Measurements from ENCODE around the gene TRIM69. TPM values are rescaled to one million over a fixed set of nuclear protein-coding genes. Genes with fewer than 3 reads are reported as not detected.
A peak's percentile ranks its signal among the peaks of the same experiment; 100 is the strongest.
"Not testable (repeated sequence)": the region's sequence is repeated elsewhere in the genome, so short reads cannot be mapped to it uniquely, and the experiment has no call there.

Gene TRIM69
- total and polyA plus RNA-seq, 7 experiments from 2014 or later, result 12.4 to 65.0 (median 23.1) TPM

GRCh38 chr15:44738340-44738984 lies 2.1 kb downstream of the TRIM69 start:
- ChIA-PET POLR2A (interaction anchor here (0.7 to 39.4 kb wide), 12 partner anchors 19 to 155 kb away, joined by 3 to 3822 read pairs (median 4); partner anchors contain the start of genes B2M, PATL2 and SPG11), CTCF (interaction anchor here (0.6 to 6.4 kb wide), 17 partner anchors 11 to 160 kb away, joined by 3 to 171 read pairs (median 5); partner anchors contain the start of genes B2M, PATL2 and SPG11)
- Mint-ChIP-seq H3K27me3 (peaks cover 0 to 2% (median 0%) of the 10 kb centered on the region in 5 donors), H3K9me3 (peaks cover 0 to 6% (median 0%) of the 10 kb centered on the region in 11 donors), H3K4me1 (peaks cover 24 to 62% (median 56%) of the 10 kb centered on the region in 7 donors), H3K4me3 (peak overlapping the region in 7 of 10 donors; percentile 49 to 67 (median 53)), H3K27ac (peak overlapping the region; percentile 23 to 95 (median 86)), H3K36me3 (peaks cover 0 to 16% (median 0%) of the 10 kb centered on the region in 5 donors)
- H3K9me3 ChIP-seq (ENCODE audit: control insufficient read depth in 2 of 3, low read length in 3 of 3), result no peaks in the 10 kb centered on the region
- peak; percentile 68 for ATAC-seq
- intact Hi-C loops (cut with micrococcal nuclease), result loop anchor here (1.0 to 5.0 kb wide), 8 partner anchors 9 to 201 kb away; partner anchors contain the start of genes B2M (in 1 of the 2), EIF3J (in 1 of the 2), PATL2 (in 1 of the 2) and SPG11 (in 1 of the 2)
- peak in 6 of 9 donors; percentile 40 to 67 (median 60) for DNase-seq
- peak overlapping the region; percentile 54 for H3K27ac ChIP-seq (ENCODE audit: low read depth, low read length)
- no peaks in the 10 kb centered on the region for H3K36me3 ChIP-seq (ENCODE audit: control insufficient read depth in 2 of 3, insufficient read depth in 3 of 3, low read length in 3 of 3)
- no peaks in the 10 kb centered on the region for H3K27me3 ChIP-seq (ENCODE audit: control insufficient read depth in 2 of 2, insufficient read depth in 2 of 2, low read length in 2 of 2)
- H3K4me1 ChIP-seq (ENCODE audit: control insufficient read depth in 2 of 2, insufficient read depth in 2 of 2, low read length in 2 of 2), result peaks cover 42 to 56% of the 10 kb centered on the region in 2 donors
- H3K4me3 ChIP-seq (ENCODE audit: low read length), result no peak overlapping the region

- intact Hi-C loops (cut with micrococcal nuclease), result loop anchor here in 1 of 2 donors (2.0 to 5.0 kb wide), 2 partner anchors 155 to 202 kb away; partner anchors contain the start of gene EIF3J
- DNase-seq, result peak in 4 of 9 donors; percentile 14 to 35 (median 26)
- H3K4me1 Mint-ChIP-seq, result peaks cover 20 to 56% (median 51%) of the 10 kb centered on the region in 7 donors
- H3K4me1 ChIP-seq (ENCODE audit: control insufficient read depth in 2 of 2, insufficient read depth in 2 of 2, low read length in 2 of 2), result peaks cover 40 to 47% of the 10 kb centered on the region in 2 donors
- peaks cover 0 to 15% (median 0%) of the 10 kb centered on the region in 5 donors for H3K36me3 Mint-ChIP-seq
- not testable (repeated sequence) for H3K27ac ChIP-seq (ENCODE audit: low read depth, low read length); H3K27me3 ChIP-seq (ENCODE audit: control insufficient read depth in 2 of 2, insufficient read depth in 2 of 2, low read length in 2 of 2); H3K9me3 ChIP-seq (ENCODE audit: control insufficient read depth in 2 of 3, low read length in 3 of 3); ATAC-seq; H3K27me3 Mint-ChIP-seq; H3K9me3 Mint-ChIP-seq; H3K36me3 ChIP-seq (ENCODE audit: control insufficient read depth in 2 of 3, insufficient read depth in 3 of 3, low read length in 3 of 3); H3K4me3 ChIP-seq (ENCODE audit: low read length)
- ChIA-PET CTCF (interaction anchor here (0.6 to 6.4 kb wide), 15 partner anchors 12 to 161 kb away, joined by 3 to 171 read pairs (median 6); partner anchors contain the start of genes B2M, PATL2 and SPG11), POLR2A (interaction anchor here (0.8 to 39.4 kb wide), 8 partner anchors 18 to 155 kb away, joined by 3 to 3822 read pairs (median 4); partner anchors contain the start of genes B2M, PATL2 and SPG11)
- peak overlapping the region in 7 of 9 donors; percentile 77 to 95 (median 88) for H3K27ac Mint-ChIP-seq
- H3K4me3 Mint-ChIP-seq, result peak overlapping the region in 8 of 10 donors; percentile 20 to 65 (median 56)
Observed at GRCh38 chr15:44739222-44739847, 3.0 kb downstream of the TRIM69 start.

- H3K9me3 ChIP-seq (ENCODE audit: control insufficient read depth in 2 of 3, low read length in 3 of 3); DNase-seq; H3K27ac Mint-ChIP-seq; H3K4me3 Mint-ChIP-seq; intact Hi-C loops (cut with micrococcal nuclease); H3K4me3 ChIP-seq (ENCODE audit: low read length); H3K27me3 ChIP-seq (ENCODE audit: control insufficient read depth in 2 of 2, insufficient read depth in 2 of 2, low read length in 2 of 2); H3K36me3 ChIP-seq (ENCODE audit: control insufficient read depth in 2 of 3, insufficient read depth in 3 of 3, low read length in 3 of 3); CTCF ChIA-PET; H3K27ac ChIP-seq (ENCODE audit: low read depth, low read length); H3K27me3 Mint-ChIP-seq; H3K4me1 ChIP-seq (ENCODE audit: control insufficient read depth in 2 of 2, insufficient read depth in 2 of 2, low read length in 2 of 2); ATAC-seq: not testable (repeated sequence)
- POLR2A ChIA-PET, result interaction anchor here (0.6 kb wide), 1 partner anchor 32 kb away, joined by 3 read pairs; the partner anchor contains the start of gene B2M
- Mint-ChIP-seq H3K36me3 (peaks cover 0 to 22% (median 4%) of the 10 kb centered on the region in 5 donors), H3K9me3 (peaks cover 0 to 15% (median 9%) of the 10 kb centered on the region in 11 donors), H3K4me1 (peaks cover under 1 to 19% (median 15%) of the 10 kb centered on the region in 7 donors)
Observed at GRCh38 chr15:44743454-44743853, 7.1 kb downstream of the TRIM69 start.

GRCh38 chr15:44753345-44753744 lies 17.0 kb downstream of the TRIM69 start:
- POLR2A ChIA-PET, result interaction anchor here (0.6 to 1.8 kb wide), 5 partner anchors 40 to 179 kb away, joined by 3 to 6 read pairs (median 3); partner anchors contain the start of genes B2M, PATL2 and SPG11

GRCh38 chr15:44763187-44763586 lies 26.9 kb downstream of the TRIM69 start:
- Histone ChIP-seq H3K4me3 (ENCODE audit: low read length) (no peak overlapping the region), H3K4me1 (ENCODE audit: control insufficient read depth in 2 of 2, insufficient read depth in 2 of 2, low read length in 2 of 2) (no peaks in the 10 kb centered on the region), H3K27ac (ENCODE audit: low read depth, low read length) (no peak overlapping the region), H3K36me3 (ENCODE audit: control insufficient read depth in 2 of 3, insufficient read depth in 3 of 3, low read length in 3 of 3) (no peaks in the 10 kb centered on the region), H3K27me3 (ENCODE audit: control insufficient read depth in 2 of 2, insufficient read depth in 2 of 2, low read length in 2 of 2) (no peaks in the 10 kb centered on the region), H3K9me3 (ENCODE audit: control insufficient read depth in 2 of 3, low read length in 3 of 3) (no peaks in the 10 kb centered on the region)
- Mint-ChIP-seq H3K9me3 (no peaks in the 10 kb centered on the region), H3K4me1 (no peaks in the 10 kb centered on the region), H3K4me3 (no peak overlapping the region), H3K36me3 (peaks cover 0 to 32% (median 0%) of the 10 kb centered on the region in 5 donors), H3K27ac (no peak overlapping the region), H3K27me3 (peaks cover 0 to 2% (median 0%) of the 10 kb centered on the region in 5 donors)
- intact Hi-C loops (cut with micrococcal nuclease), result no loop called here
- ChIA-PET POLR2A (no interaction called here), CTCF (no interaction called here)
- DNase-seq (no peak), ATAC-seq (no peak)

More at GRCh38 chr15:44753345-44753744, 17.0 kb downstream of the TRIM69 start:
- Histone ChIP-seq H3K4me1 (ENCODE audit: control insufficient read depth in 2 of 2, insufficient read depth in 2 of 2, low read length in 2 of 2) (no peaks in the 10 kb centered on the region), H3K9me3 (ENCODE audit: control insufficient read depth in 2 of 3, low read length in 3 of 3) (no peaks in the 10 kb centered on the region), H3K27ac (ENCODE audit: low read depth, low read length) (no peak overlapping the region), H3K4me3 (ENCODE audit: low read length) (no peak overlapping the region), H3K27me3 (ENCODE audit: control insufficient read depth in 2 of 2, insufficient read depth in 2 of 2, low read length in 2 of 2) (no peaks in the 10 kb centered on the region), H3K36me3 (ENCODE audit: control insufficient read depth in 2 of 3, insufficient read depth in 3 of 3, low read length in 3 of 3) (no peaks in the 10 kb centered on the region)
- Mint-ChIP-seq H3K9me3 (peaks cover 0 to 47% (median 13%) of the 10 kb centered on the region in 11 donors), H3K4me3 (no peak overlapping the region), H3K36me3 (peaks cover 7 to 57% (median 24%) of the 10 kb centered on the region in 5 donors), H3K27me3 (no peaks in the 10 kb centered on the region), H3K4me1 (peaks cover 0 to 4% (median 0%) of the 10 kb centered on the region in 7 donors), H3K27ac (no peak overlapping the region)
- DNase-seq (no peak), ATAC-seq (no peak)
- CTCF ChIA-PET, result no interaction called here
- intact Hi-C loops (cut with micrococcal nuclease), result no loop called here

- no peaks in the 10 kb centered on the region for H3K4me1 Mint-ChIP-seq
- intact Hi-C loops (cut with micrococcal nuclease), result no loop called here
Observed at GRCh38 chr15:44763848-44764247, 27.5 kb downstream of the TRIM69 start.

More at GRCh38 chr15:44763848-44764247, 27.5 kb downstream of the TRIM69 start:
- DNase-seq (no peak), ATAC-seq (no peak)
- peaks cover 0 to 2% (median 0%) of the 10 kb centered on the region in 5 donors for H3K27me3 Mint-ChIP-seq
- ChIA-PET CTCF (no interaction called here), POLR2A (no interaction called here)
- Histone ChIP-seq H3K4me1 (ENCODE audit: control insufficient read depth in 2 of 2, insufficient read depth in 2 of 2, low read length in 2 of 2) (no peaks in the 10 kb centered on the region), H3K9me3 (ENCODE audit: control insufficient read depth in 2 of 3, low read length in 3 of 3) (no peaks in the 10 kb centered on the region), H3K27ac (ENCODE audit: low read depth, low read length) (no peak overlapping the region), H3K4me3 (ENCODE audit: low read length) (no peak overlapping the region), H3K27me3 (ENCODE audit: control insufficient read depth in 2 of 2, insufficient read depth in 2 of 2, low read length in 2 of 2) (no peaks in the 10 kb centered on the region), H3K36me3 (ENCODE audit: control insufficient read depth in 2 of 3, insufficient read depth in 3 of 3, low read length in 3 of 3) (no peaks in the 10 kb centered on the region)
- H3K27ac Mint-ChIP-seq, result no peak overlapping the region
- no peak overlapping the region for H3K4me3 Mint-ChIP-seq
- no peaks in the 10 kb centered on the region for H3K9me3 Mint-ChIP-seq
- peaks cover 0 to 35% (median 0%) of the 10 kb centered on the region in 5 donors for H3K36me3 Mint-ChIP-seq
